Inflammatory macrophage (primary cell): Measurements from ENCODE around the gene ELOVL5.

Experiments used
- DNase-seq, 2 donors: peaks; one replicate each; pipeline ENCODE4 v3.0.0-alpha.2; 2020 to 2022

Gene ELOVL5

GRCh38 chr6:53302678-53303360, 45.9 kb downstream of the ELOVL5 start:
- DNase-seq = no peak

DNA sequence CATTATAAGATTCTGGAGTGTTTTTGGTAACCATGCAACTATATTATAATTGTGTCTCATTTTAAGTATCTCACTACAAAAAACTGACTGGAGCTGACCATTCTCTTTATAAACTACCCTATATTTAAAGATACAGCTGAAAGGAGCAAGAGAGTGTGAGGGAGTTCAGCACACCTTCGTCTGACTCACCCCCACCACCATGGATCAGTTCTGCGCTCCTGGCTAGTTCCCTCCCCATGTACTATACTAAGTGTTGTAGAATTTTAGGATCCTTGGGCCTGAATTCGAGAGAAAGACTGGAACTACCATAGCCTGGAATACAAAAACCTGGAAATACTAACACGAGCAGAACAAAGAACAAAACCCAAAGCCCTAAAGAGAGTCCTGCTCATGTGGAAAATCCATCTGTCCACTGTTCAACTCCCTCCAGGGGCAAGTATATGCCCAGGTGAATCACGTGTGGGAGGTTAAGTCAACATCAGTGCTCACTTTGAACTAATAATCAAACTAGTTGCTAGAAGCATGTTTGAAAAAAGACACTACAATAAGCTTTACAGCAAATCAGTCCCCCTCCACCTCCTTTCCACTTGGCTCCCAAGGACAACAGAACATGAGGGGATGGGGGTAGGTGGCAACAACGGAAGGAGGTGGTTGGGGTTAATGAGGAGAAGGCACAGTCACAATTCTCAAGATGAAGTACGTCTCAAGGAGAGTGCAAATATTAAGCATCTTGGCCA, 46.8 kb downstream of the ELOVL5 start:
- DNase-seq = no peak

GRCh38 chr6:53300656-53301551, 47.8 kb downstream of the ELOVL5 start:
- DNase-seq = peak in 1 of 2 donors; percentile 13

DNA sequence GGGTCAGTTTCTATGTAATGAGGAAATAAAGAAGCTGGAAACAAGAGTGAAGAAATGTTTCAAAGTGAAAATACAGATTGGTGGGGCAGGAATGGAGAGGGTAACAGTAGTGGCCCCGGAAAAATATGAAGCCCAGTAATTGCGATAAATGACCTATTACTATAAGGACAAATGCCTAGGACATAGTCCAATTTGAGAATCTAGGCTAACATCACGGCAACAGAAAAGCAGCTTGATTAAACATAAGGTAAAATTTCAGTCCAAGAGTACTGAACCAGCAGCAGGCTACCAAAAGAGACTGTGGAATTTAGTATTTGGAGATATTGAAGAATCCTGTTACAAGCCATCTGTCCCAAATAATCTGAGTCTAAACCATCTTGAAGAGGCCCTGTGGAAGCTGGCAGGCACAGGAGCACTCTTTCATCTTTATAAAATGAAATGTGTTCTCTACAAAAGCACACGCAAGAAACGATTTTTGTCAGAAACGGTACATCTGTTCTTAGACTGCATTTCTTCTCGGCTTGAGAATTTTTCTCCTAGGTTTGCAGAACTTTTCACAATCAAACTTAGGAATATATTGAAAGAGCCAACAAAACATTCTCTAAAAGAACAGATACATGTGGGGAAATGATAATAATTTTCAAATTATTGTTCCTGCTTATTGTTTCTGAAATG, 49.3 kb downstream of the ELOVL5 start:
- DNase-seq = no peak

DNA sequence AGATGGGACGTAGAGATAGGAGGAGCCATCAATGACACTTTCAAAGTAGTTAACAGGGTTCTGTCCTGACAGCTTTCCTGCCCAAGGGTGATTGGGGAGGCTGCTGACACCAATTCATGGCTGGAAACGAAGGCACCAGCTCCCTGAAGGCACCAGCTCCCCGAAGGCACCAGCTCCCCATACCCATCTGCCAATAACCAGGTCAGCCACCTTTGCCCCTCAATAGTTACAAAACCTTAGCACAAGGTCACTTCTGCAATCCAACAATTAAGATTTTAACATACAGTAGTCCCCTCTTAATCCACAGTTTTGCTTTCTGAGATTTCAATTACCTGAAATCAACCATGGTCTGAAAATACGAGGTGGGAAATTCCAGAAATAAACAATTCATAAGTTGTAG, 51.7 kb downstream of the ELOVL5 start:
- DNase-seq = no peak

- no peak for DNase-seq
Measured at GRCh38 chr6:53295176-53295575, 53.6 kb downstream of the ELOVL5 start.

GRCh38 chr6:53294611-53295010, 54.1 kb downstream of the ELOVL5 start:
- DNase-seq = no peak

DNA sequence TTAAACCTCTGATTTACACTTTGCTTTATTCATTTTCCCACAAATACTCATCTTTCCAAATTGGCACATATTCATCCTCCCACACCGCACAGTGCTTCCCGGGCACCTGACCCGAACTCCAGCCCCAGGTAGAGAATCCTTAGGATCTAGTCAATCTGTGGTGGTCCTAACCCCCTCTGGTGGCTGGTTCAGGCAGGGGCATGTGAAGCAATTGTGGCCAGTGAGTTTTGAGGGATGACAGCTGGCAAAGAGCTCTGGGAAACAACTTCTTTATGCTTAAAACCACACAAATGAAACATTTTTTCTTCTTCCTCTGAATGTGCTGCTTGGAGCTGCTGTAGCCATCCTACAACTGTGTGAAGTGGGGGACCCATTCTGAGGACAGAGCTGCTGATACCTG, 54.7 kb downstream of the ELOVL5 start:
- no peak for DNase-seq

- DNase-seq = no peak
Measured at GRCh38 chr6:53293691-53294090, 55.1 kb downstream of the ELOVL5 start.

DNA sequence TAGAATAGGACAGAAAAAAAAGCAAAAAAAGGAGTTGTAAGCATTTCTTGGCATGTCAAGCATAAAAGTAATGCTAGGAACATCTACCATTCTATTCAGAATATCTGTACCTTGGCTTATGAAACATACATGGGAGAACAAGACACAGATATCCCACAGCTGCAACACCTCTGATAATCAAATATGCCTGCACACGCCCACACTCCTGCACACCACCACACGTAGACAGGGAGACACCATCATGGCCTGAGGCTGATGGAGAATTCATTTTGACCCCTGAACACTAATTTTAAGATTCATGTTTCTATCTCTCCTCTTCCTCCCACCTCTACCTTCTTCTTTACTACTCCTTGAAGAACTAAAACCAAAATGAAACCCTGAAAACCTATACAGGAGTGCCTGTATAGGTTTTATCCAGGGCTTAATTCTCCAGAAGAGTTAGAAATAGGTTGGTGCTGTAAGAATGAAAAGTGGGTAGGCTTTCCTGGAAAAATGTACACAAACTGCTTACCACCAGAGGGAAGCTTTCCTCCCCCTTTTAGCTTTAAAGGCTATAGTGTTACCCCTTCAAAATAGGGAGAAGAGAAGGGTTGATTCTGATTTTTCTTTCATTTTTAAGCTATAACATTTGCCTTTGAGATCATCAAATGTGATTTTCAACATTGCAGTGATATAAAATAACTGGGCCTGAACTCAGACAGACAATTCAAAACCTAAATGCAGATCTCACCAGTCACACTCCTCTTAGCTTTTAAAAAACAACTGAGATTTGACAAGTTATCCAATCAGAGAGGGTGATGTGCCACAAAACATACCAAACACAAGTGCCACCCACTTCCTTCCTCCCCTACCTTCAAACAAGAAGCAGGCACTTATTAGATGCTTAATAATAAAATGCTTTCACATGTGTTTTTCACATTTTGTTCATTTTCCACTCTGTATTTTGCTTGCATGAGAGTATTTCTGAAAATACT, 57.9 kb downstream of the ELOVL5 start:
- no peak for DNase-seq

DNA sequence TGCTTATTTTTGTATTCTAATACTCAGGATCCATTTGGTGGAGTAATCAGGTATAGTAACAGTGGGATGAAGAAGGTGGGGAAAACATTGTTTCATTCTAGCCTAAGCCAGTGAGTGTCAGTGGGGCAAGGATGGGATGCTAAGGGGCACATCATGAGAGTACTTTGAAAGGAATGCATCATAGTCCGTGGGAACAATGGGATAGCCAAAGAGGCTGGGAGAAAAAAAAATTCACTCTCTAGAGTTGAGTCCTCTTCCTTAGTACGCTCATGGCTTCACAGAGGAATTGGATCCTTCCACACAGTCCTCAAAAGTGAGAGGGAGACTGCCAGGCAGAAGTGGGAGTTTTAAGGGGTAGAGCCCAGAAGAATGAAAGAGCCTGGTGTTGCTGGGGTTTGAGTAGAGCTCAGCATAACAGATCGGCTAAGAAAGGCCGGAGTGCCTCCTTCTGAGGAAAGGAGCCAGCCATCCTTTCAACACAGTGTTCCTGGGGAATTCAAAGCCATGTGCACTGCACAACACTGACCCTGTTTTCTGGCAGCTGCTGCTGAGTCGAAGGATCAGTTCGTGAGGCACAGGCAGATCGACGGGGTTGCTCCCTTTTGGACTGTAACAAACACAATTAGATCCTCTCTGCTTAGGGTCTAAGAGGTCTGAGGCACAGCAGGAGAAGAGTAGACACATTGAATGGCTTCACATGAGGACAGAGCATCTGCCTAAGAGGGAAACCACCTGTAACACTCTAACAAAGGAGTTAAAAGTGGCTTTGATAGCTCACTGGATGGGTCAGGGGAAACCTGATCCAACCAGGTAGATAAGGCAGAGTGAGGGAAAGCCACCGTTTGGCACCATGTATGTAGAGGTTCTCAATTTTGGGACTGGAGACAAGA, 61.2 kb downstream of the ELOVL5 start:
- no peak for DNase-seq

- DNase-seq = no peak
Measured at GRCh38 chr6:53284901-53285300, 63.8 kb downstream of the ELOVL5 start.

GRCh38 chr6:53282741-53283140, 66.0 kb downstream of the ELOVL5 start:
- DNase-seq = no peak

GRCh38 chr6:53282234-53282633, 66.5 kb downstream of the ELOVL5 start:
- DNase-seq = no peak

DNA sequence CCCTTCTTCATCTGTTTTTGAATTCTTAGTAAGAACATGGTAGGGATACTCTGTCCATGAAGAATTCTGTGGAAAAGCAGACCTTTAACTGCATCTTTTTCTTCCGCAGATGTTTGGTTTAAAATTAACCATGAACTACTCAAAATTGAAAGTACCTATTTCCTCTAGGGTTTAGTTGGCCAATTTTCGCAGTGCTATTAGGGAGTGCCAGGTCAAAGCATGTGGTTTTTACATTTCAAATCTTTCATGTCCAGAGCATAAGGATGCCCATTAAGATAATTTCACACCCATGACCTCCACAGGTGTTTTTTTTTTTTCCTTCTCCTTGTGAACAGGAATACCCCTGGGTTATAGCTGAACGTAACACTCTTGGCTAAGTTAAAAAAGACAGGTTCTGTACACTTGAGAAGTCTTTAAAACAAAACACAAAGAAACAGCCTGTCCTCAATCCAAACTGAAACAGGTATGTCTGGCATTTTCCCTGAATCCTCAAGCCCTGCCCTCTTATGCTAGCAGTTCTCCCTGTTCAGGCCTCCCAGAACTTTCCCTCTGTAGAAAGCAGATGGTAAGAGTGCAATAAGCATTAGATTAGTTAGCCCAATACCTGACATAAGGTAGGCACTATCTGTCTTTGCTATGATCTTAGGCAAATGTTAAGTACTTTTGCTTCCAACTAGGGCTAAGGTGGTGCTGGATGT, 67.1 kb downstream of the ELOVL5 start:
- DNase-seq = no peak

DNA sequence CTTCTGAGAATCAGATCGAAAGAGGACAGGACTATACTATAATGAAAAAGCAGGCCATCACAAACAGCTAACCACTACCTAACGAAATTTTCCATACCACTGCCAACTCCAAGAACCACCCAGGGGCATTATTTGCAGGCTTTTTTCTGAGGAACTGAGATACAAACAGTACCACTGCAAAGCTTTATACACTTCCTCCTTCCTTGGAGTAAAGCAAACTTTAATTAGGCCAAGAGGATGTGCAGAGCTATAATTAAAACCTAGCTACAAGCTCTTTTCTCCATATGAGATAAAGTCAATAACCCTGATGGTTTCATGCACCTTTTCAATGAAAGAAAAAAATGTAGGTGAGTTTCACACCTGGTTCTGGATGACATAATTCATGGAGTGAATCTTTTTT, 68.5 kb downstream of the ELOVL5 start:
- no peak for DNase-seq

DNA sequence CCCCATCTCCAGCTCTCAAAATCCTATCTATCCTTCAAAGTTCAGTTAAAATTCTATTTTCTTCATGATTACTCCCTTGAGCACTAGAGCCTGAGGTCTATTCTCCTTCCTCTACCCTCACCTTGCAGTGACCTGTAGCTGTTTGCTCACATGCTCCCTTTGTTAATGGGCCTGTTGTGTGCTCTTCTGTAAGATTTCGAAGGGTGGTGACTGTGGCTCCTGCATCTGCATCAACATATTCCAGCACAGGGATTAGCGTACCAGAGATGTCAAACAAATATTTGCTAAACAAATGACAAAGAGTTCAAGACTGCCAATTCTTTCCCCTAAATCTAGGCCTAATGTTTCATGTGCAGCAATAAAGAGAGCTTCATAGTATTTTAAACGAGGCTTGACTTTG, 69.5 kb downstream of the ELOVL5 start:
- no peak for DNase-seq

DNA sequence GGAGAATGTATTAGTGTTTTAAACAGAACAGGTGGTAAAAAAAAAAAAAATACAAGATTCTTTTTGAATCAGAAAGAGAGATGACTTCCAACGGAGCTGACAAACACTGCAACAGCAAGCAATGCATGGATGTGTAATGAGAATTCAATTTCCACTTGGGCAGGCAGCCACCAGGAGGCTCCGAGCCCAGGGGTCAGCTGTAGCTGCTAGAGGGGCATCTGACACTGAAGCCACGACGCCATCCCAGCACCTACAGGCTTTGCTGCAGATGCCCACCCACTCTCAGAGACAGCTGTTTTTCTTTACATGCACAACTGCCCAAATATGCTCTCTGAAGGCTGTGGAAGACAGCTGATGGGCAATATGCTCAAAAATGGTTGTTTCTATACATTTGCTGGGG, 75.4 kb downstream of the ELOVL5 start:
- no peak for DNase-seq

DNA sequence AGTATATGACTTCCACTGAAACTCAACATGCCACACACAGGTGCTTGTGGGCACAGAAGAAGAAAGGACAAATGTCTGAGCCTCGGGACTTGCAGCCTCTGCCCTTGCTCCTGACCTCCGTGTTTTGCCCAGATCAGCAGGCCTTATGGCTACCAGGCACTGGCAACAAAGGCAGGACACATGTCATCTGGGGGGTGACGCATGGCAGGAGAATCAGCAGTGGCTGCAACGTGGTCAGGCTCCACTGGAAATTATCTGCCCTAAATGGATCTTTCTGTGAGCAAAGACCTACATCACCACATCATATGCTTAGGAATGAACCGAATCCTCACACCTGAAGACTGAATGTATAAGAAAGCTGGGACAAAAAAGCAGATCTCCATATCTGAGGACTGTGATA, 78.9 kb downstream of the ELOVL5 start:
- no peak for DNase-seq
